Right atrium auricular region (tissue), 2 donors: ENCODE measurements around the gene ARHGEF28. TPM values are rescaled to one million over a fixed set of nuclear protein-coding genes. Genes with fewer than 3 reads are reported as not detected.
A peak's percentile ranks its signal among the peaks of the same experiment; 100 is the strongest.

ENCODE experiments used
- DNase-seq: peaks from one replicate; pipeline ENCODE4 v3.0.0-alpha.2; 2019; ENCODE audit warnings: low spot score
- H3K27ac ChIP-seq, 2 donors: fragments of 200-600 bp; sonication (generic); 1 replicate in 1 of 2; 2 replicates in 1 of 2; pipeline ENCODE4 v1.5.1; 2016 to 2019
- H3K27me3 ChIP-seq, 2 donors: fragments of 200-600 bp; sonication (generic); one replicate each; pipeline versions ENCODE4 v1.5.1 to v1.6.0; 2017 to 2019
- H3K36me3 ChIP-seq: fragments of 200-600 bp; sonication (generic); one replicate; pipeline ENCODE4 v1.5.1; 2016
- H3K4me1 ChIP-seq, 2 donors: fragments of 200-600 bp; sonication (generic); one replicate each; pipeline versions ENCODE4 v1.5.1 to v1.6.0; 2017 to 2019
- H3K4me3 ChIP-seq, 2 donors: fragments of 200-600 bp; sonication (generic); 1 replicate in 1 of 2; 2 replicates in 1 of 2; pipeline ENCODE4 v1.5.1; 2017 to 2019; ENCODE audit warnings: mild to moderate bottlenecking in 1 of 2, moderate library complexity in 1 of 2
- H3K9me3 ChIP-seq, 2 donors: fragments of 200-600 bp; sonication (generic); one replicate each; pipeline ENCODE4 v1.5.1; 2019
- CTCF ChIP-seq, 2 donors: fragments of 200-600 bp; sonication (generic); IDR thresholded peaks; one replicate each; pipeline ENCODE4 v1.5.1; 2019; ENCODE audit warnings: antibody characterized with exemption in 2 of 2
- total RNA-seq, 2 donors: library from RNA; depleted of rRNA; stranded (reverse); fragments of >200 nt; gene quantifications; one replicate each; pipeline ENCODE4 v1.1.0, GENCODE V29; 2016

The ARHGEF28 gene
- total RNA-seq, 2 donors from 2014 or later = 1.0 to 2.9 TPM

DNA sequence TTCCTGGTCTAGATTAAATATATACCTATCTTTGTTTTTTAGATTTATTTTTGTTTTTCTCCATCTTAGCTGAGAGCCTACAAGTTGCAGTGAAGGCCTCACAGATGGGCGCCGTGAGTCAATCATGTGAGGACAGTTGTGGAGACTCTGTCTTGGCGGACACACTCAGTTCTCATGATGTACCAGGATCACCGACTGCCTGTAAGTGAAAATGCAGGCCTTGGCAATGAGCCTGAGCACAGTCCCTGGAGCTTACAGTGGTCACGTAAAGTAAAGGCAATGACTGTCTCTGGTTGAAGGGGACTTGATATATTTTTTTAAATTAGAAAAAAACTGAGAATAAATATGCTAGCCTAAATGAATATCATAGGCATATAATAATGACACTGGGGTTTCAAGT, 271.9 kb downstream of the ARHGEF28 start:
- H3K27ac ChIP-seq = no peak overlapping the region
- no peak for TF ChIP-seq CTCF (IDR thresholded peaks at IDR 0.05)

GRCh38 chr5:73899055-73899454, 273.1 kb downstream of the ARHGEF28 start:
- DNase-seq = no peak
- peak overlapping the region in 1 of 2 donors; percentile 21 for H3K27ac ChIP-seq
- no peak for TF ChIP-seq CTCF (IDR thresholded peaks at IDR 0.05)
- H3K27me3 ChIP-seq = no peaks in the 10 kb centered on the region
- no peaks in the 10 kb centered on the region for H3K4me1 ChIP-seq
- no peaks in the 10 kb centered on the region for H3K9me3 ChIP-seq
- no peaks in the 10 kb centered on the region for H3K36me3 ChIP-seq
- no peak overlapping the region for H3K4me3 ChIP-seq

More for the DNA sequence above, 271.9 kb downstream of the ARHGEF28 start:
- no peaks in the 10 kb centered on the region for H3K27me3 ChIP-seq
- H3K9me3 ChIP-seq = no peaks in the 10 kb centered on the region
- H3K4me1 ChIP-seq = no peaks in the 10 kb centered on the region
- no peak overlapping the region for H3K4me3 ChIP-seq
- H3K36me3 ChIP-seq = no peaks in the 10 kb centered on the region
- DNase-seq = no peak

- TF ChIP-seq CTCF (IDR thresholded peaks at IDR 0.05) = no peak
- no peak overlapping the region for H3K27ac ChIP-seq
- no peak for DNase-seq
- H3K9me3 ChIP-seq = no peaks in the 10 kb centered on the region
- no peaks in the 10 kb centered on the region for H3K27me3 ChIP-seq
- H3K4me1 ChIP-seq = no peaks in the 10 kb centered on the region
- no peaks in the 10 kb centered on the region for H3K36me3 ChIP-seq
- H3K4me3 ChIP-seq = no peak overlapping the region
Measured at GRCh38 chr5:73899916-73900315, 273.9 kb downstream of the ARHGEF28 start.

GRCh38 chr5:73900566-73900965, 274.6 kb downstream of the ARHGEF28 start:
- Histone ChIP-seq H3K4me3 (no peak overlapping the region), H3K9me3 (no peaks in the 10 kb centered on the region), H3K4me1 (no peaks in the 10 kb centered on the region), H3K27me3 (no peaks in the 10 kb centered on the region), H3K27ac (no peak overlapping the region), H3K36me3 (no peaks in the 10 kb centered on the region)
- DNase-seq = no peak
- TF ChIP-seq CTCF (IDR thresholded peaks at IDR 0.05) = no peak

- DNase-seq = no peak
- H3K27ac ChIP-seq = no peak overlapping the region
- H3K4me3 ChIP-seq = no peak overlapping the region
Measured at GRCh38 chr5:73901043-73901442, 275.0 kb downstream of the ARHGEF28 start.

More at GRCh38 chr5:73901043-73901442, 275.0 kb downstream of the ARHGEF28 start:
- TF ChIP-seq CTCF (IDR thresholded peaks at IDR 0.05) = no peak
- Histone ChIP-seq H3K36me3 (no peaks in the 10 kb centered on the region), H3K9me3 (no peaks in the 10 kb centered on the region), H3K4me1 (no peaks in the 10 kb centered on the region), H3K27me3 (no peaks in the 10 kb centered on the region)
